ENCODE data around the gene LSAMP.

Gene LSAMP

DNA sequence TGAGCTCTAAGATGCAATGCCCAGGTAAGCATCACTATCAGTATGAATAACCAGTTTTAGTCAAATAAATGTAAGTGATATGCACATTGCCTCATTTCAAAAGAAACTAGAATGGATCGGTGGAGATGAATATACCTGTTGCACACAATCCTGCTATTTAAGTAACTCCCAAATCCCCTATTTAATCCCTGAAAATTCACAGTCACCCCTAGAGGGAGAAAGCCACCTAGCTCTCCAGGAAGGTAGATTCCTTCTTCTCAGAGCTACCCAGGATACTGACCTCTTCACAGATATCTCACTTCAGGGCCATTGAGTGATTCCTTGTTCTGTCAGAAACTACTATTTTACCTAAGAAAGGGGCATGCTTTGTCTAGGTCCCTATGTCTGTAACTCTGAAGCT lies 11.7 kb downstream of the LSAMP start:
- no peak for FAIRE-seq
- DNase-seq (ENCODE audit: insufficient read length, low spot score), result no peak

DNA sequence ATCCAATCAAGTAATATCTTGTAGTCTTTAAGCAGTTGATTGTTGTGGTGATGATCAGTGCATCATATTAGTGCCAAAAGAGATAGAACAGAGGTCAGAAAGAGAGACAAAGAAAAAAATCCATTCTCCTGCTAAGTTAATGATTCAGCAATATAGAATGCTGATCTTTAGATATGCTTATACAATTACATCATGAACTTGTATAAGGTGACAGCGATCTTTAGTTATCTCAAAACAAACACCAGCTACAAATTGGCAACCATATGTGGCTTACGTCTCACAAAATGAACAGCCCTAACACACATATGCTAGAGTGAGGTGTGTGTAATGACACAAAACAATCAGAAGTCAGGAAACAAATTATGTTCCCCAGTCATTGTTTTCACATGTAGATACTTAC lies 12.5 kb downstream of the LSAMP start:
- no peak for FAIRE-seq
- no peak for DNase-seq (ENCODE audit: insufficient read length, low spot score)

DNA sequence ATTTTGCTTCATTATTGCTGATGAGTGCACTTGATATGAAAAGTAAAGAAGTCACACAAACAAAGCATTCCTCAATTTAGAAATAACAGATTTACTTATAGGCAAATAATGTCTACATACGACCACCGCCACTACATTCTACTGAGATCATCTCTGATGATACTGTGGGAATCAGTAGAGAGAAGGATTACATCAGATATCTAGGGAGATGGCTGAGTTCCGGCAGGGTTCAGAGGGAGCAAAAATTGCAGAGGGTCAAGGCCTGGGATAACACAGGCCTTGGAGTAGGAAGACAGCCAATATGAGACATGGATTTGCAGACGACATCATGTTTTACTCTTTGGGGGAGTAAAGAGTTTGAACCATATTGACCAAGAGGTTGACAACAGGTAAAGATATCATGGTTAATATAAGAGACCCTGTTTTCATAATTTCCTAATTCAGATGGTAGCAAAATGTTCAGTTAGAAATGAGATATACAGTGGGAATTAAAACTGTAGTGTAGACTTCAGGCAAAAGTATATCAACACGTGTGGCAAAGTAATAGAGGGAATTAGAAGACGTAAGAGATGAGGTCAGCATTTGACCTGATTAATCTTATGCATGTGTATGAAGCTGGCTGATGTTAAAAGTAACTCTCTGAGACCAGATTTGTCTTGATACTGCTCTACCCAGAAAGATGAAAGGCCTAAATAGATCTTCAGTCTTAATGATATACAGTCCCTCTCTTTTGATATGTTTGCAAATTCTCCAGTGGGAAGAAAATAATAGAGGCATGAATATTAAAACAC lies 15.6 kb downstream of the LSAMP start:
- DNase-seq (ENCODE audit: insufficient read length, low spot score) (no peak), FAIRE-seq (no peak)

DNA sequence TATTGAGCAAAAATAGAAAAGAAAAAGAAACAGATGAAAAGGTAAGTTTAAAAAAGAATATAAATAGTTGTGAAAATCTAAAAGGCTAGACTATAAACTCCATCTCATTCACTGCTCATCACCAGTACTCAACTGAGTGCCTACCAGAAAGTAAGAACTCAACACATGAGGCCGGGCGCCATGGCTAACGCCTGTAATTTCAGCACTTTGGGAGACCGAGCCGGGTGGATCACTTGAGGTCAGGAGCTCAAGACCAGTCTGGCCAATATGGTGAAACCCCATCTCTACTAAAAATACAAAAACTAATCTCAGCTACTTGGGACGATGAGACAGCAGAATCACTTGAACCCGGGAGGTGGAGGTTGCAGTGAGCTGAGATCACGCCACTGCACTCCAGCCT lies 19.3 kb downstream of the LSAMP start:
- FAIRE-seq, result no peak

DNA sequence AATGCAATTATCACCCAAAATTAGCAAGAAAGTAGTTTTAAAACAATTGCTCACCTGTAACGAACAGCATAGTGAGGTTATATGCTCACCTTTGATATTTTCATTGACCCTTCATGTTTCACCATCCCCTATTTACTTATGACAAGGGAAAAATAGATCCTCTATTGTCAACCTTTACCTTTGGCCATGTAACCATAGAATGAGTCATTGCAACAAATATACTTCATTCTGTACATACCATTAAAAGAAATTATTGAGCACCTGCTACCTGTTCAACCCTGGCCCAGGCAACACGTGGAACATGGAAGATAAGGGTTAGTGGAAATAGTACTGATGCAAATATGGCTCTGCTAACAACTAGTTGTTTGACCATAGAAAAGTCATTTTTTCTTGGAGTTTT lies 20.2 kb downstream of the LSAMP start:
- FAIRE-seq, result no peak
- DNase-seq (ENCODE audit: insufficient read length, low spot score), result no peak

More for the DNA sequence above, 19.3 kb downstream of the LSAMP start:
- DNase-seq (ENCODE audit: insufficient read length, low spot score), result no peak

DNA sequence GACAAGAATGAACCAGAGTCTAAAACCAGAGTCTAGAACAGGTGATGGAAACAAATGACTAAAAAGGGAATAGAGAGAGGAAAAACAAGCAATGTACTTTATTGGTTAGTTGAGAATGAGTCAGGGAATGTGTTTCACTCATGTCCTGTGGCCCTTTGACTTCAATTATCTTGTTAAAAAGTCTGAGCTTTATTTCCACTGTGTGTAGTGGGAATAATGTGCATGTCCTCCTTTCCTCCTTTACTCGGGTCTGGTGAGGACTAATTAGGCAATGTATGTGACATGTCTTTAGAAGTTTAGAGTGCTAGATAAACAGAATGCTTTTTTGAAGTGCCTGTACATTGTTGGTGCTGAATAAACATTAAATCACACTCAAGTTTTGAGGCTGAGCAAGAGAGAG lies 21.3 kb downstream of the LSAMP start:
- DNase-seq (ENCODE audit: insufficient read length, low spot score) (no peak), FAIRE-seq (no peak)

DNA sequence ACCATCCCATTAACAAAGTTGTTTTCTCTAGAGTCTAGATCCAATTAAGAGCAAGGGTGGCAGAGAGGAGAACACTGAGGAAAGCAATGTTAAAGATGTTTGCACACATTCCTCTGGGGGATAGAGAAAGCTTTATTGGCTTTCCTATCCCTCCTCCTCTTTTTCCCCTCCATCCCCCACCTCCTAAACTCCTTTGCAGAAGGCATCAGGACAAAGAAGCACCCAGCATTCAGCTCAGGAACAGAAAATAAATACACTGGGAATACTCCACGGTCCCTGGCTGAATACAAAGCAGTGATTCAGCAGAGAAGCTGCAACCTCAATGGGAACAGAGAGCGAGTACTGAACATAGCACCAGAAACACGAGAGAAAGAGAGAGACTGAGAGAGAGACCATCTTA lies 21.9 kb downstream of the LSAMP start:
- no peak for DNase-seq (ENCODE audit: insufficient read length, low spot score)
- no peak for FAIRE-seq

DNA sequence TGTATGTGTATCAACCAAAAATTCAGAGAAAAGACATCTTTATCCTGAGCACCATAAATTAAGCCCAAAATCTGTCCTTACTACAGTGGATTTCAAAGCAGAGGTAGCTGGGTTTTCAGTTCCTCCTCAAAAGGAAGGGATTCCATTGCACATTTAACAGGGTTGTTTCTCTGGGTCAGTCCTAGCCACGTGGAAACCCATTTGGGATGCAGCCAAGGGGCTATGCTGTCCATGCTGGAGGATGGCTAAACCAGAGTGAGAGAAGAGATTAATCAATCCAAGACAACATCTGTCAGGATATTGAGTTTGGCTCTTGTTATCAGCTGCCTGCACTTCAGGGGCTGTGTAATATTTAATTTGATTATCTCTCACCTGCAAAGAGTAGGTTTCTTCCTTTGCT lies 28.1 kb downstream of the LSAMP start:
- FAIRE-seq (no peak), DNase-seq (ENCODE audit: insufficient read length, low spot score) (no peak)

DNA sequence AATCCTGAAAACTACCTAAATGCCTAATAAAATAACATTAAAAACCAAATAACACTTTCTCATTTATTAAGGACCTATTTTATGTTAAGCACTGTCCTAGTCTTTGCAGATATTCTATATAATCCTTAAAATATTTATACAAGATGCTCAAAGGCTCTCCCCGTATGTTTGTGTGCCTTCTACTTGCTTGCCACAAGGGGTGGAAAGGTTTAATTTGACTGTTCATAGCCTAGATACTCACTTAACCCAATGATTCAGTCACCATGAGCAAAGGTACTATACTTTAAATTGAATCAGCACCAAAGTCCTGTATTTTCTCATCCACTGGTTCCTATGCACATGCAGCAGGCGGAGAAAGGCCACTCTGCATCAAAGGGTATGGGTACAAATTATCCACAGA lies 32.0 kb downstream of the LSAMP start:
- FAIRE-seq, result no peak
- no peak for DNase-seq (ENCODE audit: insufficient read length, low spot score)

DNA sequence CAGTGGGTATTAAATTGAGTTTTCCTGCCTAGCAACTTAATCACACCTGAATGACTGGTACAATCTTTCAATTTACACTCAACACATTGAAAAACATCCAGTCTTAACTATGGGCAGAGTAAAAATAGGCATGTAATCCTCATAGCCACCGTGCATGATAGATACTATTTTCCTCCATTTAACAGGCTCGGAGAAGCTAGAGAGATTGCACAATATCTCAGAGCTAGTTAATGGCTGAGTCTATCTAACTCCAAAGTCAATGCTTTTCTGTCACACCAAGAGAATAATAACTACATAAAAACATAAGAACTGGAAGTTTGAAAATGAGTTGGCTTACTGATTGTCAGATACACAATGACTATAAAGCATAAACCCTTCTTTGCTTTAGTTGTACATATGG lies 36.8 kb downstream of the LSAMP start:
- no peak for FAIRE-seq
- no peak for DNase-seq (ENCODE audit: insufficient read length, low spot score)

DNA sequence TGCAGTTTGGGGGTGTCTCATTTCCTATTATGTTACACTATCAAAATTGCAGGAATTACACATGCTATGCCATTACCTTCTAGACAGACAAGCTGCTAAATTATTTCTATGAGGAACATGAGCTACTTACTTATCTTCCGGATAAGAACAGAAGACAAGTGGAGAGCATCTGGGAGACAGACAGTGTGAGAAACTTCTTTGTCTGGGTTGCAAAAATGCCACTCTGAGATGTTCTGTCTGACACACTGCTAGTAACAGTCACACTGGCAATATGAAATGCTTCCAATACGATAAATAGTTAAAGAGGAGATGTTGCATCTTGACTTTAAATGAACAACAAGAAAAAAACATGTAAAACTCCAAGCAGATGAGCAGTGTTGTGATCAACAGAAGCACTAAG lies 40.1 kb downstream of the LSAMP start:
- DNase-seq (ENCODE audit: insufficient read length, low spot score), result no peak
- FAIRE-seq, result no peak

DNA sequence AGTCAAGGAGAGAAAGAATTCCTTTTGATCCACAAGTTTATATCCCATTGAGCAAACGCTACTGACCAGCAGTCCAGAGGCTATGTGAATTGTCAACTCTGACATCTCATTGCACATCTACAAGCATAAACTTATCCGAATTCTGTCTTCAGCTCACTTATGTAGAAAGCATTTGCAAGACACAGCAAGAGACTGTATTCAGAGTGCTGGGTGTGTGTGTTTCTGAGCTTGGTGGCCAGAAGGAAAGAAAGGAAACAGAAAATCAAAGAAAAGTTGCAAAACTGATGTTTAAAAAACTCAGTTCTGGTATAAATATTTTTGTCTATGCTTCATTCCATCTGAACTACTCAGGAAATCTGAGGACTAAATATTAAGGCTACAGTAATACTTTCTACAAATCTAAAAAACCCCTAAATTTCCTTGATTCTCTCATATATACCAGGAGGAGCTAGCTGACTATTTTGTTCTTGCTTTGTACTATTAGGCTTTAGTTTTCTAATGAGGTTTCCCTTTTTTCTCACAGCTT lies 45.5 kb downstream of the LSAMP start:
- FAIRE-seq (no peak), DNase-seq (ENCODE audit: insufficient read length, low spot score) (no peak)

DNA sequence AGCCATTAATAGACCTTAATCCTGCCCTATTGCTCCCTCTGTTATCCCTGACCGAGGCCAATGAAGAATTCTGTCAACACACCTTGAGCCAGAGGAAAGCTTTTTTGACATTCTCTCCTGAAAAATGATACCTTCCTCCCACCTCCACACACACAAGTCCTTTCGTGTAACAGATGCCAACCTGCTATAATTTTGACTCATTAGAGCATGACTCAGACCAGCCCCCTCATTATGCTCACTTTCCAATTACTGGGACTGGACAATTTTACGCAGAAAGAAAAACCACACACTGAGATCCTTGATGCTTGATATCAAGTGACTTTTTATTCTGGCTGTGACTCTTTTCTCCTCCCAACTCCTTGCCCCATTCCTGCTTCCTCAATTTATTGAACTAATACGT lies 50.9 kb downstream of the LSAMP start:
- no peak for DNase-seq (ENCODE audit: insufficient read length, low spot score)
- FAIRE-seq, result no peak

DNA sequence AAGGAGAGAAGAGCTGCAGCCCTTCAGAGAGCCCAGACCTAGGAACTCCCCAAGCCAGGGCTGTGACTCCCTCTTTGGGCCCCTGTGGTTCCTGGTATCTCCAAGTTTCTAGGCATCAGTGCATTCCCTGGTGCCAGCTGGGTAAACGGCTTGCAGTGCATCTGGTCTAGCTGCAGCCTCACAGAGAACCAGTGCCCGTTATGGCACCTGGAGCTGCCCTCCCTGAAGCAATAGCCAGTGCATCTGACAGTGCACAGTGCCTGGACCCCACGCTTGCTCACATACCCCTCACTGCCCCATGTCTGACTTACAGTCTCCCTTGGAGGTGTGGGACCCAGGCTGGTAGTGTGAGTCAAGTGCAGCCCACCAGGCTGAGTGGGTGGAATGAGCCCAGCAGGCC lies 52.1 kb downstream of the LSAMP start:
- no peak for FAIRE-seq
- DNase-seq (ENCODE audit: insufficient read length, low spot score), result no peak

DNA sequence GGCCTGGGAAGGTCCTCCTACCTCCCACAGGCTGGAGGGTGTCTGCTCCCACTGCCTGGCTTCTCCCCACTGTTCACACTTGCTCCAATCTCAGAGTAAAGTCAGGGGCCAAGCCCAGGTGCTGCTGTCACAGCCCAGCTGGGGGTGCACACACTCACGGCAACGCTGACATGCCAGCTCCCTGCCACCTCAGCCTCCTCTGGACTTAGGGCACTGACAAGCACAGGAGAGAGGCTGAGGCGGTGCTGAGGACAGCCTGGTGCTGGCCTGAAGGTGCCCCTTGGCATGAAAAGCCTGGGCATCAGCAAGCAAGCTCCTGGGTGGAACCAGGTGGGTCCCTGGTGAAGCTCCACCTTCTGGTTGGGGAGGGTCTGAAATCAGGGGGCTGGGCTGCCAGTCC lies 53.0 kb downstream of the LSAMP start:
- DNase-seq (ENCODE audit: insufficient read length, low spot score) (no peak), FAIRE-seq (no peak)

DNA sequence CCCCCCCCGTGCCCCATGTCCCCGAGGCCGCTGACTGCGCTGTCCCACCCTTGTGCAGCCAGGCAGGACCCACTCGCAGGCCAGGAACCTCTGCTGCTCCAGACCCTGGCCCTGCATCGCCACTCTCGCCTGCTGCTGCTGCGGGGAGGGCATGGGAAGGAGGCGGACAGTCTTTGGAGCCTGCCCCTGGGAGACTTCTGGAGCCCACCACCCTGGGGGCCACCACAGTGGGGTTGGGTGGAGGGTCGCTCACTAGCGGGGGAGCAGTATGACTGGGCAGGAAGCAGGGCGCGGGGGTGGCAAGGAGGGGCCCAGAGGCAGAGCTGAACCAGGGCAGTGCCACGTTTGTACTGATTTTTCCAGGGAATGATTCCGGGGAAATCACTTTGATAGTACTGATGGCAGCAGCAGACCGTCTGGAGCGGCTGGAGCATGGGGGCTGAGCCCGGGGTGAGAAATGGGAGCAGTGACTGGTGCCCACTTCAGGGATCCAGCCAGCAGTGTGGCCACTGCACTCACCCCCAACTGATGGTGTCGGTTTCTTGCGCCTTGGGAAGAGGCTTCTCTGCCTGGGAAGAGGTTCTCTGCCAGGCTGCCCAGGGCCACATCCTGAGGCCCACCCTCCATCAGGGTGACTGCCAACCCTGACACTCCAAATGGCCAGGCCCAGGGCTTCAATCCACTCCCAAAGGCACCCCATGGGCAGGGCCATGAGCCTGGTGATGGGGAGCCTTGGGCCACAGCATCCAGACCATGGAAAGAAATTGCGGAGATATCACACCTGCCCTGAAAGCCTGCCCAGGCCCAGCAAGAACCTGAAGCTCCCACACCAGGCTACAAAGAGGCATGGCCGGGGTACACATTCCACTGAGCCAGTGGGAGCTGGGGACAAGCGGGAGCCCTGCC lies 53.7 kb downstream of the LSAMP start:
- DNase-seq (ENCODE audit: insufficient read length, low spot score), result no peak
- FAIRE-seq, result no peak

DNA sequence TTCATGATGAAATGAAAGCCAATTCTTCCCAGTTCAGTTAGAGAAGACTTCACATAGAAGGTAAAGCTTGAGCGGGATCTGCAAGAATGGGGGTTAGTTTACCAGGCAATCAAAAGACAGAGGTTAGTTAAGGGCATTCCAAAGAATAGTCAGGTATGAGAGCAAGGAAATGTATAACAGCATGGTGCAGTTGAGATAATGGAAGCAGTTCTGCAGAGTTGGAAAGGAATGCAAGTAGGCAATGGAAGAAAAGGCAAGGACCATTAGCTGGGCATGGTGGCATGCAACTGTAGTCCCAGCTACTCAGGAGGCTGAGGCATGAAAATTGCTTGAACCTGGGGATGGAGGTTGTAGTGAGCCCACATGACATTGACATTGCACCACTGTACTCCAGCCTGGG lies 55.0 kb downstream of the LSAMP start:
- FAIRE-seq, result no peak
- no peak for DNase-seq (ENCODE audit: insufficient read length, low spot score)

DNA sequence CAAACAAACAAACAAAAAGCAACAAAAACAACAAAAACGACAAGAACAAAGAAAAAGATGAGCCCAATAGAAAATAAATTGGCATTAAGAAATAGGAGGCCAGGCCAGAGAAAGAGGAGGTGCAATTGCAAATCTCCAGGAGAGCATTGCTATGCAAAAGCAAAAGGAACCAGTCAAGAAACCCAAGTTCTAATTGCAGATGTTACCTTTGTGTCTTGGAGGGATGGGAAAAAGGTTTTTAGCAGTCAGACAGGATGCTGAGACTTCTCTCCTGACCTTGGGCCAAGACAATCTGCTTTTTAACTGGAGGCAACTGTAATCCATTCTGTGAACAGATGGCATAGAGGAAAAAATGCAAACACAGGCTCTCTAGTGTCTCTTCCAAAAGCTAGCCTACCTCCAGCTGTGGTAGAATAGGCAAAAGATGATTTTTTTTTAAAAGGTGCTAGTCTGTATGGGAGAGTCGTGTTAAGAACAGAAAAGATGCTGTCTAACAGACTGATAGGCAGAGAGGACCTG lies 56.4 kb downstream of the LSAMP start:
- DNase-seq (ENCODE audit: insufficient read length, low spot score), result no peak
- FAIRE-seq, result no peak

DNA sequence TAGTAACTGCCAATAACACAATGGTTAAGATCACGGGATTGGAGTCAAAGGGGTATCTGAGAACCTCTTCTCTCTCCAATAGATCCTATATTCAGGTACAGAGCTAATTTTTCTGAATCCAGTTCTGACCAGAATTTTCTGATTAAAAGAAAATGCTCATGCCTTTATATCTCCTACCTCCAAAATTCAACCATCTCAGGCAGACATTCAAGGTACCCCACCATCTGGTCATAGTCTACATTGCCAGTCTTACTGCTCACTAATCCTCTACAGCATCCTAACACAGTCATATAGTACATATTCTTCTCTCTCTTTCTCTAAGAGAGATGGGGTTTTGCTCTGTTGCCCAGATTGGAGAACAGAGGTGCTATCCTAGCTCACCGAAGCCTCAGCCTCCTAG lies 59.1 kb downstream of the LSAMP start:
- FAIRE-seq, result no peak
- DNase-seq (ENCODE audit: insufficient read length, low spot score), result no peak

DNA sequence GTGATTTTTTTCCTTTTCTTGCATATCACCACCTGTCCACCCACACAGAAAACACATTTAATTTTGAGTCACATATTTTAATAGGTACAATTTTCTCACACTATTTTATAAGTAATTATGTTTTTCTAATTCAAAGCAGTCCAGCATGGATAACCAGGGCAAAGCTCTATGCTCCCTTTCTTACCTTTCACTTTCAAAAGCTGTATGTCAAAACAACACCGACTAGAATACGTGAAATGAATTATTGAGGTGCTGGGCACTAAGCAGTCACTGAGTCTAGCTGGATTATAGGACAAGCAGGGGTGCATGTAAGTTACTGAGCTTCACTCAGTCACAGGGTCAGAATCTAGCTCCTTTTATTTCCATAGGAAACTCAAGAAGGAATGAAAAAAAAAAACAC lies 60.6 kb downstream of the LSAMP start:
- no peak for DNase-seq (ENCODE audit: insufficient read length, low spot score)
- FAIRE-seq, result no peak

DNA sequence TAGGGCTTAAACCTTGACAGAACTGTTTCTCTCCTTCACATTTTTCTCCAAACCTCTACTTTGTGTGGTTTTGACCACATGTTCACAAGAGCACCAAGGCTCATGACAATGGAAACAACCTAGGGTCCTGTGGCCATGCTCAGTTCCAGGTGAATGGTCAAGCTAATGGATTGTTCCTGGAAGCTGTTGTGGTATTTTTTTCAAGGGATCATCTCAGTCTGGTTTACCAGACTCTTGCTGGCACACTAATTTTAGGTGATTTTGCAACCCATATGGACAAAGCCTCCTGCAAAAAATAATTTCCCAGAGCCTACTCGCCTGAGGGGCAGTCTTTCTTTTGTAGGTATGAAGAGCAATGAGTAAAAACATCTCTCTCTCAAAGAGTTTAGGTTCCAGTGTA lies 67.2 kb downstream of the LSAMP start:
- no peak for FAIRE-seq
- no peak for DNase-seq (ENCODE audit: insufficient read length, low spot score)

DNA sequence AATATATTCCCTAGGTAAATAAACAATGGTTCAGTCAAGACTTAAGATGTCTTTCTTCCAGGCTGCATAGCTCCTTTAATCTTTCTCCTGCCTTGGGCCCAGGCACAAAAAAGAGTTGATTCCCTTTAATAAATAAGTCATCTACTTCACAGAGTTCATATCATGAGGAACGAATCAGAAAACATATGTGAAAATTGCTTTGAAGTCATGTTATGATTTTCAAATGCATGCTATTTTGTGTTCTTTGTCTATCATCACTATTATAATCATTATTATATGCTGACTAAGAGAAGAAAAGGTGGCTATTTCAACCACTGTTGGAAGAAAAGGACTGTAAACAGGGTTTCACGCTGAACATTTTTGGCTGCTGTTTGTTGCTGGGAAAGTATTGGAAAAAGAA lies 70.4 kb downstream of the LSAMP start:
- DNase-seq (ENCODE audit: insufficient read length, low spot score), result no peak
- no peak for FAIRE-seq

All from GM19239 (cell line).